Astrocyte (in vitro differentiated cells and primary cell): ENCODE measurements around the gene UNG. TPM values are rescaled to one million over a fixed set of nuclear protein-coding genes. Genes with fewer than 3 reads are reported as not detected.

Experiments
- DNase-seq: peaks from one replicate; pipeline ENCODE4 v3.0.0-alpha.2; 2010; ENCODE audit warnings: low read depth
- FAIRE-seq: peaks from 2 replicates; lab custom pipeline; 2011; peaks lifted over from hg19 to GRCh38; lab: Jason Lieb, UNC
- H2AFZ ChIP-seq: 2 replicates; pipeline ENCODE4 v1.6.0; 2012; ENCODE audit warnings: low read depth, low read length, inconsistent platforms
- H3K27ac ChIP-seq: 2 replicates; pipeline ENCODE4 v1.5.1; 2011; ENCODE audit warnings: low read depth, low read length, inconsistent platforms
- H3K27me3 ChIP-seq: 2 replicates; pipeline ENCODE4 v1.6.0; 2011; ENCODE audit warnings: low read length, inconsistent platforms; ENCODE audit not compliant: insufficient read depth
- H3K36me3 ChIP-seq: 2 replicates; pipeline ENCODE4 v1.5.1; 2011; ENCODE audit warnings: low read length, inconsistent platforms; ENCODE audit not compliant: insufficient read depth
- H3K4me1 ChIP-seq: 2 replicates; pipeline ENCODE4 v1.5.1; 2011; ENCODE audit warnings: low read length, inconsistent platforms; ENCODE audit not compliant: insufficient read depth
- H3K4me2 ChIP-seq: 2 replicates; pipeline ENCODE4 v1.6.0; 2012; ENCODE audit warnings: low read length, inconsistent platforms
- H3K4me3 ChIP-seq: 2 replicates; pipeline ENCODE4 v1.5.1; 2011; ENCODE audit warnings: low read depth, mild to moderate bottlenecking, low read length, inconsistent platforms; ENCODE audit not compliant: insufficient read depth
- H3K79me2 ChIP-seq: 2 replicates; pipeline ENCODE4 v1.6.0; 2012; ENCODE audit warnings: mild to moderate bottlenecking, low read length, inconsistent platforms; ENCODE audit not compliant: insufficient read depth
- H3K9ac ChIP-seq: 2 replicates; pipeline ENCODE4 v1.6.0; 2012; ENCODE audit warnings: mild to moderate bottlenecking, low read length, inconsistent platforms
- H3K9me3 ChIP-seq: 2 replicates; pipeline ENCODE4 v1.5.1; 2012; ENCODE audit warnings: low read depth, mild to moderate bottlenecking, low read length, inconsistent platforms; ENCODE audit not compliant: insufficient read depth
- H4K20me1 ChIP-seq: 2 replicates; pipeline ENCODE4 v1.6.0; 2012; ENCODE audit warnings: low read length, inconsistent platforms; ENCODE audit not compliant: insufficient read depth
- H3K27ac Mint-ChIP-seq: one replicate; pipeline ENCODE4 v1.8.0; 2021; ENCODE audit warnings: mild to moderate bottlenecking, mixed read lengths; ENCODE audit not compliant: unreplicated experiment
- H3K27me3 Mint-ChIP-seq: one replicate; pipeline ENCODE4 v1.8.0; 2021; ENCODE audit warnings: low read depth, mixed read lengths; ENCODE audit not compliant: unreplicated experiment
- H3K36me3 Mint-ChIP-seq: one replicate; pipeline ENCODE4 v1.8.0; 2021; ENCODE audit warnings: low read depth, mixed read lengths; ENCODE audit not compliant: unreplicated experiment
- H3K4me1 Mint-ChIP-seq: one replicate; pipeline ENCODE4 v1.8.0; 2021; ENCODE audit warnings: low read depth, mixed read lengths; ENCODE audit not compliant: unreplicated experiment
- H3K4me3 Mint-ChIP-seq: one replicate; pipeline ENCODE4 v1.8.0; 2021; ENCODE audit warnings: mild to moderate bottlenecking, moderate library complexity, mixed read lengths; ENCODE audit not compliant: unreplicated experiment
- H3K9me3 Mint-ChIP-seq: one replicate; pipeline ENCODE4 v1.8.0; 2021; ENCODE audit warnings: mild to moderate bottlenecking, mixed read lengths; ENCODE audit not compliant: unreplicated experiment
- EZH2 ChIP-seq: IDR thresholded peaks from 2 replicates; pipeline ENCODE4 v1.6.1; 2012; ENCODE audit warnings: mild to moderate bottlenecking, low read length, inconsistent platforms; ENCODE audit not compliant: insufficient read depth
- total RNA-seq: library from RNA; stranded (reverse); gene quantifications from 2 replicates; pipeline ENCODE4 v1.2.1, GENCODE V29; 2021
- TF ChIP-seq, protein P1 (sequence below): IDR thresholded peaks from 2 replicates; pipeline ENCODE4 v1.5.1; 2011; ENCODE audit warnings: low read depth, mild to moderate bottlenecking, inconsistent platforms, low read length, moderate library complexity; ENCODE audit not compliant: insufficient read depth

Gene UNG
- total RNA-seq, 1 donor from 2014 or later = 21.9 TPM

GRCh38 chr12:109113661-109114321 lies 16.4 kb downstream of the UNG start:
- no peak for DNase-seq
- no peak overlapping the region for H3K4me3 Mint-ChIP-seq
- peaks cover 3% of the 10 kb centered on the region for H3K36me3 Mint-ChIP-seq
- H3K9me3 Mint-ChIP-seq = no peaks in the 10 kb centered on the region
- Histone ChIP-seq H3K27ac (no peak overlapping the region), H3K79me2 (no peaks in the 10 kb centered on the region), H3K27me3 (no peaks in the 10 kb centered on the region), H2AFZ (no peak overlapping the region), H3K4me3 (no peak overlapping the region), H3K36me3 (no peaks in the 10 kb centered on the region), H3K9me3 (no peaks in the 10 kb centered on the region), H3K9ac (no peak overlapping the region), H4K20me1 (no peaks in the 10 kb centered on the region), H3K4me1 (peaks cover 9% of the 10 kb centered on the region), H3K4me2 (no peak overlapping the region)
- no peak overlapping the region for H3K27ac Mint-ChIP-seq
- no peak for FAIRE-seq
- no peaks in the 10 kb centered on the region for H3K27me3 Mint-ChIP-seq
- TF ChIP-seq, protein P1, sequence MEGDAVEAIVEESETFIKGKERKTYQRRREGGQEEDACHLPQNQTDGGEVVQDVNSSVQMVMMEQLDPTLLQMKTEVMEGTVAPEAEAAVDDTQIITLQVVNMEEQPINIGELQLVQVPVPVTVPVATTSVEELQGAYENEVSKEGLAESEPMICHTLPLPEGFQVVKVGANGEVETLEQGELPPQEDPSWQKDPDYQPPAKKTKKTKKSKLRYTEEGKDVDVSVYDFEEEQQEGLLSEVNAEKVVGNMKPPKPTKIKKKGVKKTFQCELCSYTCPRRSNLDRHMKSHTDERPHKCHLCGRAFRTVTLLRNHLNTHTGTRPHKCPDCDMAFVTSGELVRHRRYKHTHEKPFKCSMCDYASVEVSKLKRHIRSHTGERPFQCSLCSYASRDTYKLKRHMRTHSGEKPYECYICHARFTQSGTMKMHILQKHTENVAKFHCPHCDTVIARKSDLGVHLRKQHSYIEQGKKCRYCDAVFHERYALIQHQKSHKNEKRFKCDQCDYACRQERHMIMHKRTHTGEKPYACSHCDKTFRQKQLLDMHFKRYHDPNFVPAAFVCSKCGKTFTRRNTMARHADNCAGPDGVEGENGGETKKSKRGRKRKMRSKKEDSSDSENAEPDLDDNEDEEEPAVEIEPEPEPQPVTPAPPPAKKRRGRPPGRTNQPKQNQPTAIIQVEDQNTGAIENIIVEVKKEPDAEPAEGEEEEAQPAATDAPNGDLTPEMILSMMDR = no peak
- TF ChIP-seq EZH2 = no peak
- H3K4me1 Mint-ChIP-seq = peaks cover 13% of the 10 kb centered on the region

- Histone ChIP-seq H2AFZ (no peak overlapping the region), H3K27ac (no peak overlapping the region), H4K20me1 (no peaks in the 10 kb centered on the region), H3K9me3 (no peaks in the 10 kb centered on the region), H3K27me3 (no peaks in the 10 kb centered on the region), H3K4me1 (peaks cover 9% of the 10 kb centered on the region), H3K4me2 (no peak overlapping the region), H3K4me3 (no peak overlapping the region), H3K79me2 (no peaks in the 10 kb centered on the region), H3K36me3 (no peaks in the 10 kb centered on the region), H3K9ac (no peak overlapping the region)
- DNase-seq (no peak), FAIRE-seq (no peak)
- Mint-ChIP-seq H3K4me3 (no peak overlapping the region), H3K27me3 (no peaks in the 10 kb centered on the region), H3K27ac (no peak overlapping the region), H3K4me1 (peaks cover 13% of the 10 kb centered on the region), H3K36me3 (no peaks in the 10 kb centered on the region), H3K9me3 (no peaks in the 10 kb centered on the region)
- TF ChIP-seq EZH2 = no peak
- TF ChIP-seq, protein P1 = no peak
These were observed 17.2 kb downstream of the UNG start for GRCh38 chr12:109114644-109115043.

- Histone ChIP-seq H3K27ac (no peak overlapping the region), H4K20me1 (no peaks in the 10 kb centered on the region), H3K9me3 (no peaks in the 10 kb centered on the region), H2AFZ (no peak overlapping the region), H3K36me3 (no peaks in the 10 kb centered on the region), H3K27me3 (no peaks in the 10 kb centered on the region), H3K79me2 (no peaks in the 10 kb centered on the region), H3K9ac (no peak overlapping the region), H3K4me1 (peaks cover 9% of the 10 kb centered on the region), H3K4me3 (no peak overlapping the region), H3K4me2 (no peak overlapping the region)
- peaks cover 12% of the 10 kb centered on the region for H3K4me1 Mint-ChIP-seq
- TF ChIP-seq, protein P1 = no peak
- no peak for TF ChIP-seq EZH2
- no peaks in the 10 kb centered on the region for H3K9me3 Mint-ChIP-seq
- no peaks in the 10 kb centered on the region for H3K36me3 Mint-ChIP-seq
- FAIRE-seq (no peak), DNase-seq (no peak)
- no peak overlapping the region for H3K27ac Mint-ChIP-seq
- no peaks in the 10 kb centered on the region for H3K27me3 Mint-ChIP-seq
- H3K4me3 Mint-ChIP-seq = no peak overlapping the region
These were observed 18.0 kb downstream of the UNG start for GRCh38 chr12:109115404-109115757.
